Mesothelial cell of epicardium (in vitro differentiated cells): ENCODE results near the gene LSM7. TPM values are rescaled to one million over a fixed set of nuclear protein-coding genes. Genes with fewer than 3 reads are reported as not detected.
"Not testable (repeated sequence)": the region's sequence is repeated elsewhere in the genome, so short reads cannot be mapped to it uniquely, and the experiment has no call there.

ENCODE experiments used
- DNase-seq, 2 experiments: peaks; one replicate each; pipeline ENCODE4 v3.0.0; 2021; ENCODE audit warnings: low spot score in 2 of 2; ENCODE audit not compliant: unreplicated experiment in 2 of 2
- H3K27ac Mint-ChIP-seq: 2 replicates; pipeline ENCODE4 v1.8.0; 2021; ENCODE audit warnings: mixed read lengths
- H3K27me3 Mint-ChIP-seq: 2 replicates; pipeline ENCODE4 v1.8.0; 2021; ENCODE audit warnings: low read depth, mixed read lengths
- H3K36me3 Mint-ChIP-seq: 2 replicates; pipeline ENCODE4 v1.8.0; 2021; ENCODE audit warnings: mixed read lengths
- H3K4me1 Mint-ChIP-seq: 2 replicates; pipeline ENCODE4 v1.8.0; 2021; ENCODE audit warnings: mixed read lengths
- H3K4me3 Mint-ChIP-seq: 2 replicates; pipeline ENCODE4 v1.8.0; 2021; ENCODE audit warnings: mild to moderate bottlenecking, moderate library complexity, mixed read lengths
- H3K9me3 Mint-ChIP-seq: 2 replicates; pipeline ENCODE4 v1.8.0; 2021; ENCODE audit warnings: mixed read lengths
- total RNA-seq: library from RNA; stranded (reverse); gene quantifications from 3 replicates; pipeline ENCODE4 v1.2.1, GENCODE V29; 2021
- TF ChIP-seq, protein P1 (sequence below): fragments of 200-600 bp; sonication (generic); IDR thresholded peaks from one replicate; pipeline ENCODE4 v1.5.0; 2021; ENCODE audit warnings: antibody characterized with exemption; ENCODE audit not compliant: unreplicated experiment

LSM7 gene
- total RNA-seq, 1 donor from 2014 or later, result 141 TPM

DNA sequence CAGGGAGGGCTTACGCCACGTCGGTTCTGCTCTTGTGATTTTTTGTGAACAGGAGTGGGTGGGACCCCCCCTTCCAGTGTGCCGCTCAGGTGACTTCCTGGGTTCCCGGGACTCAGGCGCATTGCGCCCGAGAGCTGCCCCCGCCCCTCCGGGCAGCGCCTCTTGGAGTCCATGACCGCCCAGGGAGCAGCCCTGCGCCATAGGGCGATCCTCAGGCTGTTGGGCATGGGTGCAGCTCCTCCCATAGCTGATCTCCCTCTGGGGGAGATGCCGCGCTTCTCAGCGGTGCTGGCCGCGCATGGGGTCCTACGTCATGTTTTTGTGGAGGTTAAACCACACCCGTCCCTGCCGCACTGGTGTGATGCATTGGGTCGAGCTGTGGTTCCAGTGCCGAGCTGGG lies 23.7 kb upstream of the LSM7 start:
- Mint-ChIP-seq H3K27me3 (no peaks in the 10 kb centered on the region), H3K4me3 (no peak overlapping the region), H3K4me1 (no peaks in the 10 kb centered on the region), H3K27ac (no peak overlapping the region), H3K9me3 (no peaks in the 10 kb centered on the region), H3K36me3 (no peaks in the 10 kb centered on the region)
- DNase-seq, result peak in 1 of 2 experiments; percentile 35
- TF ChIP-seq, protein P1, sequence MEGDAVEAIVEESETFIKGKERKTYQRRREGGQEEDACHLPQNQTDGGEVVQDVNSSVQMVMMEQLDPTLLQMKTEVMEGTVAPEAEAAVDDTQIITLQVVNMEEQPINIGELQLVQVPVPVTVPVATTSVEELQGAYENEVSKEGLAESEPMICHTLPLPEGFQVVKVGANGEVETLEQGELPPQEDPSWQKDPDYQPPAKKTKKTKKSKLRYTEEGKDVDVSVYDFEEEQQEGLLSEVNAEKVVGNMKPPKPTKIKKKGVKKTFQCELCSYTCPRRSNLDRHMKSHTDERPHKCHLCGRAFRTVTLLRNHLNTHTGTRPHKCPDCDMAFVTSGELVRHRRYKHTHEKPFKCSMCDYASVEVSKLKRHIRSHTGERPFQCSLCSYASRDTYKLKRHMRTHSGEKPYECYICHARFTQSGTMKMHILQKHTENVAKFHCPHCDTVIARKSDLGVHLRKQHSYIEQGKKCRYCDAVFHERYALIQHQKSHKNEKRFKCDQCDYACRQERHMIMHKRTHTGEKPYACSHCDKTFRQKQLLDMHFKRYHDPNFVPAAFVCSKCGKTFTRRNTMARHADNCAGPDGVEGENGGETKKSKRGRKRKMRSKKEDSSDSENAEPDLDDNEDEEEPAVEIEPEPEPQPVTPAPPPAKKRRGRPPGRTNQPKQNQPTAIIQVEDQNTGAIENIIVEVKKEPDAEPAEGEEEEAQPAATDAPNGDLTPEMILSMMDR, result no peak

DNA sequence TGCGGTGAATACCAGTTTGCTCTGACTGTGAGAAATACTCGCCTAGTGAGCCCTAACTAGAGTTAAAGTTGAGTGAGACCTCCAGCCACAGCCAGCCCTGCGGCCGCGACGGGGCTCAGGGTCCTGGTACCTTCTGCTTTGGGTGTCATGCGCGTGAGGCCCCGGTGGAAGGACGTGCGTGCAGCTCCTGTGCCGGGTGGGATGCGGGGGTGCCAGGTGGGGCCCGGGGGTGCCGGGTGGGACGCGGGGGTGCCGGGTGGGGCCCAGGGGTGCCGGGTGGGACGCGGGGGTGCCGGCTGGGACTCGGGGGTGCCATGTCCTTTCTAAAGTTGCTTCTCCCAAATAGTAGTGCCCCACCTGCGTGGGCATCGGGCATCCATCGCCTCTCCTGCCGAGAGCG lies 23.2 kb upstream of the LSM7 start:
- Mint-ChIP-seq H3K36me3 (no peaks in the 10 kb centered on the region), H3K4me3 (no peak overlapping the region), H3K9me3 (no peaks in the 10 kb centered on the region), H3K27ac (no peak overlapping the region), H3K27me3 (no peaks in the 10 kb centered on the region), H3K4me1 (no peaks in the 10 kb centered on the region)
- TF ChIP-seq, protein P1, result no peak
- peak in 1 of 2 experiments; percentile 31 for DNase-seq

- TF ChIP-seq, protein P1, result no peak
- Mint-ChIP-seq H3K27me3 (no peaks in the 10 kb centered on the region), H3K4me3 (no peak overlapping the region), H3K27ac (no peak overlapping the region), H3K36me3 (peaks cover 3% of the 10 kb centered on the region), H3K4me1 (peaks cover 3% of the 10 kb centered on the region), H3K9me3 (no peaks in the 10 kb centered on the region)
- no peak for DNase-seq
Measured at GRCh38 chr19:2350656-2351055, 22.3 kb upstream of the LSM7 start.

DNA sequence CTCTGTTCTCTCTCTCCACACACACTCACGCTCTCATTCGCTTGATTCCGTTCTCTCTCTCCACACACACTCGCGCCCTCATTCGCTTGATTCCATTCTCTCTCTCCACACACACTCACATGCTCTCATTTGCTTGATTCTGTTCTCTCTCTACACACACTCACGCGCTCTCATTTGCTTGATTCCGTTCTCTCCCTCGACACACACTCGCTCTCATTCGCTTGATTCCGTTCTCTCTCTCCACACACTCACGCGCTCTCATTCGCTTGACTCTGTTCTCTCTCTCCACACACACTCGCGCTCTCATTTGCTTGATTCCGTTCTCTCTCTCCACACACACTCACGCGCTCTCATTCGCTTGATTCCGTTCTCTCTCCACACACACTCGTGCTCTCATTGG lies 21.4 kb upstream of the LSM7 start:
- H3K27me3 Mint-ChIP-seq, H3K4me3 Mint-ChIP-seq, H3K4me1 Mint-ChIP-seq: not testable (repeated sequence)

DNA sequence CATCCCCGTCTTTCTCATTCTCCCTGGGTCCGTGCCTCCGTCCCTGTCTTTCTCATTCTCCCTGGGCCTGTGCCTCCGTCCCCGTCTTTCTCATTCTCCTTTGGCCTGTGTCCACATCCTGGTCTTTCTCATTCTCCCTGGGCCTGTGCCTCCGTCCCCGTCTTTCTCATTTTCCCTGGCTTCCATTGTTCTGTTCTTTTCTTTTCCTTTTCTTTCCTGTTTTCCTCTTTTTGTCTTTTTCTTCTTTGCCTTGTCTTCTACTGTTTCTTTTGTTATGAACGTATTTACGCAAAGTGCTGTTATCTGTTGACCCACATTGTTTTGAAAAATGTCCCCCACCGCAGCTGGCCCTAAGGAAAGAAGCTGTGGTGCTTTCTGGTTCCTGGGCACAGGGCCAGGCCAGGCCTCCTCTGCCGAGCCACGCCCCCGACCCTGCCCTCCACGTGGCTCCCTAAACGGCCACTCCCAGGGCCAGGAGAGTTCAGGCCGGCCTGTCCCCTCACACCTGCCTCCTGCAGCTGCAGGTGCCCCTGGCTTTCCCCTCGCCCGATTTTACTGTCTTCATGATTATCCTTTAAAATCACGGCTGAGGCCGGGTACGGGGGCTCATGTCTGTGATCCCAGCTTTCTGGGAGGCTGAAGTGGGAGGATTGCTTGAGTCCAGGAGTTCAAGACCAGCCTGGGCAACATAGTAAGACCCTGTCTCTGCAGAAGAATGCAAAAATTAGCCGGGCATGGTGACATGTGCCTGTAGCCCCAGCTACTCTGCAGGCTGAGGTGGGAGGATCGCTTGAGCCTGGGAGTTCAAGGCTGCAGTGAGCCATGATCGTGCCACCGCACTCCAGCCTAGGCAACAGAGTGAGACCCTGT lies 17.6 kb upstream of the LSM7 start:
- Mint-ChIP-seq H3K27me3 (no peaks in the 10 kb centered on the region), H3K4me1 (peaks cover 13% of the 10 kb centered on the region), H3K36me3 (peaks cover 5% of the 10 kb centered on the region), H3K27ac (peak overlapping the region; percentile 86), H3K9me3 (no peaks in the 10 kb centered on the region), H3K4me3 (no peak overlapping the region)
- TF ChIP-seq, protein P1, result no peak
- no peak for DNase-seq

More for the DNA sequence above, 21.4 kb upstream of the LSM7 start:
- DNase-seq, H3K36me3 Mint-ChIP-seq, H3K9me3 Mint-ChIP-seq, H3K27ac Mint-ChIP-seq: not testable (repeated sequence)

DNA sequence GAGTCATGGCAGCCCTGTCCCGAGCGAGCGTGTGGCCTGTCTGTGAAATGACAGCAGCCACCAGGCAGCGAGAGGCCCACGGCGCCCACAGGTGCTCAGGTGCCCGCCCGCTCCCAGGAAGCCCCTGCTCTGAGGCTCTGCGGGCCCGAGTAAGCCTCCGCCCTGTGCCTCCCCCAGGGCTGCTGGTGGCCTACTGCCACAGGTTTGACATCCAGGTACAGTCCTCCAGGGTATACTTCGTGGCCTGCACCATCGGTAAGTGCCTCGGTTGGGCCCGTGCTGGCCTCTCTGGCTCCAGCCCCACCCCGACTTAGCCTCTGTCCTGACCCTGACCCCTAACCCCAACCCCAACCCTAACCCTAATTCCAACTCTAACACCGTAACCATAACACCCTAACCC lies 16.7 kb upstream of the LSM7 start:
- H3K27me3 Mint-ChIP-seq, result no peaks in the 10 kb centered on the region
- DNase-seq, result no peak
- H3K9me3 Mint-ChIP-seq, result no peaks in the 10 kb centered on the region
- H3K27ac Mint-ChIP-seq, result no peak overlapping the region
- H3K4me1 Mint-ChIP-seq, result peaks cover 13% of the 10 kb centered on the region
- peaks cover 5% of the 10 kb centered on the region for H3K36me3 Mint-ChIP-seq
- no peak overlapping the region for H3K4me3 Mint-ChIP-seq
- TF ChIP-seq, protein P1, result no peak
